ENCODE measurements around the gene CPNE8.

GRCh38 chr12:38662829-38663228, 242.6 kb downstream of the CPNE8 start:
- no peak for TF ChIP-seq CTCF (IDR thresholded peaks at IDR 0.05; ENCODE audit: insufficient read depth, low read length)
- TF ChIP-seq POLR2AphosphoS5 (IDR thresholded peaks at IDR 0.05; ENCODE audit: low read depth), result no peak
- TF ChIP-seq GABPA (IDR thresholded peaks at IDR 0.05; ENCODE audit: low read depth), result no peak
- TF ChIP-seq REST (IDR thresholded peaks at IDR 0.05; ENCODE audit: insufficient replicate concordance, low read depth), result no peak
- no peak for TF ChIP-seq SPI1 (IDR thresholded peaks at IDR 0.05; ENCODE audit: borderline replicate concordance, low read depth)

Data from HL-60 (cell line).